PC-3 (cell line): ENCODE results near the gene RTN1. TPM values are rescaled to one million over a fixed set of nuclear protein-coding genes. Genes with fewer than 3 reads are reported as not detected.

Experiments used
- ATAC-seq: fragments of 200-7000 bp; cut with Tn5 transposase; 2 replicates; pipeline ENCODE4 v1.9.1; 2020; ENCODE audit warnings: mild to moderate bottlenecking, moderate library complexity
- BruUV-seq: library from RNA; stranded (reverse); fragments of 400-500 nt; replicated peaks from 2 replicates; lab custom pipeline; 2021; lab: Mats Ljungman, UMichigan
- CTCF ChIA-PET: fragments of 300-600 bp; sonication (Branson Sonifier 250); formaldehyde crosslinking; loops from one replicate; lab custom pipeline; 2022; ENCODE audit warnings: antibody characterized with exemption; lab: Charles Lee
- POLR2A ChIA-PET: fragments of 300-600 bp; sonication (Branson Sonifier 250); formaldehyde crosslinking; loops from one replicate; lab custom pipeline; 2022; ENCODE audit warnings: antibody characterized with exemption; ENCODE audit not compliant: unreplicated experiment; lab: Charles Lee
- DNase-seq: peaks from one replicate; pipeline ENCODE4 v3.0.0-alpha.2; 2015
- H2AFZ ChIP-seq: fragments of 300-600 bp; sonication (generic); 2 replicates; pipeline ENCODE4 v1.6.0; 2016; ENCODE audit warnings: antibody characterized with exemption, low read length
- H3F3A ChIP-seq: fragments of 300-600 bp; sonication (generic); one replicate; pipeline ENCODE4 v1.6.0; 2017; ENCODE audit warnings: antibody characterized with exemption, low read length, control low read depth, mild to moderate bottlenecking; ENCODE audit not compliant: unreplicated experiment
- H3K27ac ChIP-seq: fragments of 300-600 bp; sonication (generic); 2 replicates; pipeline ENCODE4 v1.5.1; 2016; ENCODE audit warnings: mild to moderate bottlenecking, low read length
- H3K27me3 ChIP-seq: fragments of 300-600 bp; sonication (generic); 2 replicates; pipeline ENCODE4 v1.6.1; 2016; ENCODE audit warnings: low read length, mixed read lengths
- H3K36me3 ChIP-seq: fragments of 300-600 bp; sonication (generic); 2 replicates; pipeline ENCODE4 v1.6.1; 2016; ENCODE audit warnings: low read depth, mixed run types, low read length, mixed read lengths
- H3K4me1 ChIP-seq: fragments of 300-600 bp; sonication (generic); 2 replicates; pipeline ENCODE4 v1.5.1; 2016; ENCODE audit warnings: low read length; ENCODE audit not compliant: insufficient read depth
- H3K4me2 ChIP-seq: fragments of 300-600 bp; sonication (generic); 2 replicates; pipeline ENCODE4 v1.6.0; 2016; ENCODE audit warnings: low read length
- H3K4me3 ChIP-seq: fragments of 300-600 bp; sonication (generic); 2 replicates; pipeline ENCODE4 v1.5.1; 2016; ENCODE audit warnings: mild to moderate bottlenecking, low read length, mixed read lengths
- H3K79me2 ChIP-seq: fragments of 300-600 bp; sonication (generic); 2 replicates; pipeline ENCODE4 v1.6.1; 2017; ENCODE audit warnings: low read length, mixed read lengths
- H3K9ac ChIP-seq: fragments of 300-600 bp; sonication (generic); 2 replicates; pipeline ENCODE4 v1.6.0; 2016; ENCODE audit warnings: mild to moderate bottlenecking, low read length
- H3K9me2 ChIP-seq: fragments of 300-600 bp; sonication (generic); replicated peaks from 2 replicates; pipeline ENCODE4 v1.6.1; 2016; ENCODE audit warnings: mixed run types, low read length, mixed read lengths
- H3K9me3 ChIP-seq: fragments of 300-600 bp; sonication (generic); 2 replicates; pipeline ENCODE4 v1.6.1; 2016; ENCODE audit warnings: low read length, mixed read lengths
- H4K20me1 ChIP-seq: fragments of 300-600 bp; sonication (generic); 2 replicates; pipeline ENCODE4 v1.6.1; 2016; ENCODE audit warnings: low read length, mixed read lengths
- CTCF ChIP-seq: fragments of 300-600 bp; sonication (generic); conservative IDR thresholded peaks from 2 replicates; pipeline ENCODE4 v1.5.1; 2017; ENCODE audit warnings: antibody characterized with exemption, low read depth, mild to moderate bottlenecking, low read length
- EZH2 ChIP-seq: fragments of 300-600 bp; sonication (generic); IDR thresholded peaks from one replicate; pipeline ENCODE4 v1.6.1; 2017; ENCODE audit warnings: antibody characterized with exemption, mild to moderate bottlenecking, low read length; ENCODE audit not compliant: unreplicated experiment
- EZH2phosphoT487 ChIP-seq: fragments of 300-600 bp; sonication (generic); IDR thresholded peaks from 2 replicates; pipeline ENCODE4 v1.6.1; 2018; ENCODE audit warnings: mild to moderate bottlenecking, antibody characterized with exemption, low read length, borderline replicate concordance
- intact Hi-C: fragments of 100-400 bp; cut with micrococcal nuclease; formaldehyde crosslinking; loops from 2 replicates; pipeline ENCODE4 v1.9.0; 2023
- total RNA-seq: library from RNA; depleted of rRNA; stranded (reverse); fragments of >200 nt; gene quantifications from 2 replicates; pipeline ENCODE4 v1.2.3, GENCODE V29; 2014

Gene RTN1
- total RNA-seq, 1 experiment from 2014 or later = not detected

- TF ChIP-seq EZH2 = no peak
- TF ChIP-seq CTCF = no peak
- no peak for TF ChIP-seq EZH2phosphoT487
- peaks cover 31% of the 10 kb centered on the region for H3K4me1 ChIP-seq
Observed at GRCh38 chr14:59566725-59567124, 303.9 kb downstream of the RTN1 start.

GRCh38 chr14:59566296-59566695, 304.3 kb downstream of the RTN1 start:
- no peak for TF ChIP-seq EZH2
- no peak for TF ChIP-seq CTCF
- no peak for TF ChIP-seq EZH2phosphoT487
- no peaks in the 10 kb centered on the region for H4K20me1 ChIP-seq
- DNase-seq (no peak), ATAC-seq (no peak)
- H3F3A ChIP-seq = peaks cover 3% of the 10 kb centered on the region
- H3K9ac ChIP-seq = no peak overlapping the region
- H3K9me3 ChIP-seq = no peaks in the 10 kb centered on the region
- no TSS peak for BruUV-seq
- H3K27me3 ChIP-seq = peaks cover 20% of the 10 kb centered on the region
- no peak overlapping the region for H3K27ac ChIP-seq
- H3K4me2 ChIP-seq = no peak overlapping the region
- H3K36me3 ChIP-seq = no peaks in the 10 kb centered on the region
- H3K4me3 ChIP-seq = no peak overlapping the region
- POLR2A ChIA-PET = no interaction called here
- peaks cover 31% of the 10 kb centered on the region for H3K4me1 ChIP-seq
- CTCF ChIA-PET = interaction anchor here (0.7 kb wide), 2 partner anchors 10 to 39 kb away, joined by 3 to 5 read pairs; partner anchors contain the start of gene CCDC175
- H3K9me2 ChIP-seq = no peaks in the 10 kb centered on the region
- intact Hi-C loops = no loop called here
- H3K79me2 ChIP-seq = no peaks in the 10 kb centered on the region
- H2AFZ ChIP-seq = no peak overlapping the region

More at GRCh38 chr14:59566725-59567124, 303.9 kb downstream of the RTN1 start:
- Histone ChIP-seq H3F3A (peaks cover 3% of the 10 kb centered on the region), H3K27me3 (peaks cover 22% of the 10 kb centered on the region), H3K9me3 (no peaks in the 10 kb centered on the region), H3K27ac (no peak overlapping the region), H3K9ac (no peak overlapping the region), H3K36me3 (no peaks in the 10 kb centered on the region), H3K9me2 (no peaks in the 10 kb centered on the region), H3K4me2 (no peak overlapping the region), H2AFZ (no peak overlapping the region), H4K20me1 (no peaks in the 10 kb centered on the region), H3K79me2 (no peaks in the 10 kb centered on the region), H3K4me3 (no peak overlapping the region)
- peak; percentile 90 for DNase-seq
- ATAC-seq = 0 out of 2 replicates have a peak, but pooled peaks have one; percentile 11
- POLR2A ChIA-PET = interaction anchor here (0.6 kb wide), 1 partner anchor 59 kb away, joined by 6 read pairs; no protein-coding TSS in a partner anchor
- CTCF ChIA-PET = interaction anchor here (0.7 kb wide), 1 partner anchor 10 kb away, joined by 5 read pairs; the partner anchor contains the start of gene CCDC175
- no TSS peak for BruUV-seq
- intact Hi-C loops = no loop called here

GRCh38 chr14:59565087-59565486, 305.5 kb downstream of the RTN1 start:
- Histone ChIP-seq H3K27me3 (peaks cover 17% of the 10 kb centered on the region), H3K9ac (no peak overlapping the region), H3K36me3 (no peaks in the 10 kb centered on the region), H3K9me3 (no peaks in the 10 kb centered on the region), H3F3A (peaks cover 3% of the 10 kb centered on the region), H4K20me1 (no peaks in the 10 kb centered on the region), H3K4me2 (peak overlapping the region; percentile 27), H3K4me1 (peaks cover 31% of the 10 kb centered on the region), H3K9me2 (no peaks in the 10 kb centered on the region), H3K79me2 (no peaks in the 10 kb centered on the region), H3K27ac (peak overlapping the region; percentile 36; the same call in 1 of the 2 replicates), H3K4me3 (no peak overlapping the region), H2AFZ (no peak overlapping the region)
- DNase-seq (peak; percentile 91), ATAC-seq (peak; percentile 58)
- ChIA-PET CTCF (no interaction called here), POLR2A (no interaction called here)
- BruUV-seq = no TSS peak
- intact Hi-C loops = no loop called here
- TF ChIP-seq CTCF = no peak
- no peak for TF ChIP-seq EZH2phosphoT487
- no peak for TF ChIP-seq EZH2
